ENCODE results near the gene HDAC9.

DNA sequence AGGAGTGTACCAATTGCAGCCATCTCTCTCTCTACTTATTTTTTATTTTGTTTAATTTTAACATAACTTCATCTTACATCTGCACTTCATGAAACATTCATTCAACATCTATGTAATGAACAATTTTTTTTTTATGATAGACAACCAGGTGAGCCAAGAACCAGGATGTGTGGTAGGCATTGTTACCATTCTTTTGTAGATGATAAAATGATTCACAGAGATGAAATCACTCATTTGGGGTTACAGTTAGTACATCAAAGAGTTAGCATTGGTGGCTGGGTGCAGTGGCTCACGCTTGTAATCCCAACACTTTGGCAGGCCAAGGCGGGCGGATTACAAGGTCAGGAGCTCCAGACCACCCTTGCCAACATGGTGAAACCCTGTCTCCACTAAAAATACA lies 127.8 kb downstream of the HDAC9 start:
- TF ChIP-seq, protein P1, sequence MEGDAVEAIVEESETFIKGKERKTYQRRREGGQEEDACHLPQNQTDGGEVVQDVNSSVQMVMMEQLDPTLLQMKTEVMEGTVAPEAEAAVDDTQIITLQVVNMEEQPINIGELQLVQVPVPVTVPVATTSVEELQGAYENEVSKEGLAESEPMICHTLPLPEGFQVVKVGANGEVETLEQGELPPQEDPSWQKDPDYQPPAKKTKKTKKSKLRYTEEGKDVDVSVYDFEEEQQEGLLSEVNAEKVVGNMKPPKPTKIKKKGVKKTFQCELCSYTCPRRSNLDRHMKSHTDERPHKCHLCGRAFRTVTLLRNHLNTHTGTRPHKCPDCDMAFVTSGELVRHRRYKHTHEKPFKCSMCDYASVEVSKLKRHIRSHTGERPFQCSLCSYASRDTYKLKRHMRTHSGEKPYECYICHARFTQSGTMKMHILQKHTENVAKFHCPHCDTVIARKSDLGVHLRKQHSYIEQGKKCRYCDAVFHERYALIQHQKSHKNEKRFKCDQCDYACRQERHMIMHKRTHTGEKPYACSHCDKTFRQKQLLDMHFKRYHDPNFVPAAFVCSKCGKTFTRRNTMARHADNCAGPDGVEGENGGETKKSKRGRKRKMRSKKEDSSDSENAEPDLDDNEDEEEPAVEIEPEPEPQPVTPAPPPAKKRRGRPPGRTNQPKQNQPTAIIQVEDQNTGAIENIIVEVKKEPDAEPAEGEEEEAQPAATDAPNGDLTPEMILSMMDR (conservative IDR thresholded peaks at IDR 0.05; ENCODE audit: low read length) = no peak
- no peak for TF ChIP-seq EZH2phosphoT487 (IDR thresholded peaks at IDR 0.05; ENCODE audit: borderline replicate concordance)

All from Loucy (cell line).